Effector memory CD4-positive, alpha-beta T cell (primary cell): ENCODE data around the gene SH3PXD2A.
"Not testable (repeated sequence)": the region's sequence is repeated elsewhere in the genome, so short reads cannot be mapped to it uniquely, and the experiment has no call there.

ENCODE experiments used
- DNase-seq, 3 donors: peaks; one replicate each; pipeline ENCODE4 v3.0.0-alpha.2; 2020
- H3K27ac ChIP-seq: 2 replicates; pipeline ENCODE4 v1.7.0; 2013; ENCODE audit warnings: mild to moderate bottlenecking, low read length, moderate library complexity; ENCODE audit not compliant: insufficient read depth, poor library complexity, severe bottlenecking
- H3K27me3 ChIP-seq: replicated peaks from 2 replicates; pipeline ENCODE4 v1.7.0; 2013; ENCODE audit warnings: mild to moderate bottlenecking, low read length; ENCODE audit not compliant: insufficient read depth, control insufficient read depth, poor library complexity, severe bottlenecking
- H3K36me3 ChIP-seq: 2 replicates; pipeline ENCODE4 v1.7.0; 2013; ENCODE audit warnings: mild to moderate bottlenecking, low read length, moderate library complexity; ENCODE audit not compliant: control insufficient read depth, insufficient read depth
- H3K4me1 ChIP-seq: 2 replicates; pipeline ENCODE4 v1.7.0; 2013; ENCODE audit warnings: low read length, mild to moderate bottlenecking; ENCODE audit not compliant: control insufficient read depth, insufficient read depth, poor library complexity, severe bottlenecking
- H3K4me3 ChIP-seq: 2 replicates; pipeline ENCODE4 v1.7.0; 2013; ENCODE audit warnings: low read length, low read depth, mild to moderate bottlenecking; ENCODE audit not compliant: insufficient read depth, poor library complexity, severe bottlenecking
- H3K9me3 ChIP-seq: 2 replicates; pipeline ENCODE4 v1.7.0; 2013; ENCODE audit warnings: mild to moderate bottlenecking, low read length, moderate library complexity; ENCODE audit not compliant: control insufficient read depth

Gene SH3PXD2A

GRCh38 chr10:103635580-103635979 lies 219.8 kb downstream of the SH3PXD2A start:
- Histone ChIP-seq H3K27ac (no peak overlapping the region), H3K36me3 (no peaks in the 10 kb centered on the region), H3K4me1 (no peaks in the 10 kb centered on the region), H3K4me3 (no peak overlapping the region), H3K27me3 (no peaks in the 10 kb centered on the region), H3K9me3 (no peaks in the 10 kb centered on the region)
- DNase-seq, result no peak

- Histone ChIP-seq H3K27me3 (no peaks in the 10 kb centered on the region), H3K4me3 (no peak overlapping the region), H3K4me1 (no peaks in the 10 kb centered on the region), H3K9me3 (no peaks in the 10 kb centered on the region), H3K36me3 (no peaks in the 10 kb centered on the region), H3K27ac (no peak overlapping the region)
- no peak for DNase-seq
Measured at GRCh38 chr10:103633846-103634245, 221.5 kb downstream of the SH3PXD2A start.

- H3K36me3 ChIP-seq, H3K27me3 ChIP-seq, H3K9me3 ChIP-seq, H3K4me1 ChIP-seq, DNase-seq, H3K4me3 ChIP-seq, H3K27ac ChIP-seq: not testable (repeated sequence)
Measured at GRCh38 chr10:103632871-103633270, 222.5 kb downstream of the SH3PXD2A start.

GRCh38 chr10:103632247-103632642 lies 223.1 kb downstream of the SH3PXD2A start:
- no peak for DNase-seq
- no peaks in the 10 kb centered on the region for H3K36me3 ChIP-seq

GRCh38 chr10:103630156-103630555 lies 225.2 kb downstream of the SH3PXD2A start:
- Histone ChIP-seq H3K4me1 (no peaks in the 10 kb centered on the region), H3K27ac (no peak overlapping the region), H3K4me3 (no peak overlapping the region), H3K9me3 (no peaks in the 10 kb centered on the region), H3K36me3 (peaks cover 4% of the 10 kb centered on the region), H3K27me3 (no peaks in the 10 kb centered on the region)
- no peak for DNase-seq

More at GRCh38 chr10:103632247-103632642, 223.1 kb downstream of the SH3PXD2A start:
- Histone ChIP-seq H3K27me3 (no peaks in the 10 kb centered on the region), H3K4me3 (no peak overlapping the region), H3K27ac (no peak overlapping the region), H3K9me3 (no peaks in the 10 kb centered on the region), H3K4me1 (no peaks in the 10 kb centered on the region)

DNA sequence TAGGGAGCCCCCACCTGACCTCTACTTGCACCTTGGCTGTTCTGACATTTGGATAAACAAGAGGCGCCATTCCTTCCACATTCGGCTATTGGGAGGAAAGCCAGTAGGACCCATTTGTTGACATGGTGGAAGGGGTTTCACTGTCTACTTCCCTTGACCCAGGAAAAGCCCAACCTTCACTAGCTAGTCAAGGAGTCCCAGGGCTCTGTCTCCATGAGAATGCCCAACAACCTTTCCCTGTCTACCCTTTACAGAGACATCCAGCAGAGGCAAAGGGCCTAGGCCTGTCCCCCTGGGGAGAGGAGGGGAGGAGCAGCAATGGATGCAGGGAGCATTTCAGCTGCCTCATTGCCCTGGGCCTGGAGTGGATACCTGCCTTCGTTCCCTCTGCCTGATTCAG lies 225.8 kb downstream of the SH3PXD2A start:
- peaks cover 4% of the 10 kb centered on the region for H3K36me3 ChIP-seq
- H3K4me1 ChIP-seq, result no peaks in the 10 kb centered on the region
- no peak overlapping the region for H3K4me3 ChIP-seq
- no peak for DNase-seq
- H3K27me3 ChIP-seq, result no peaks in the 10 kb centered on the region
- H3K9me3 ChIP-seq, result no peaks in the 10 kb centered on the region
- H3K27ac ChIP-seq, result no peak overlapping the region

- no peak for DNase-seq
- Histone ChIP-seq H3K9me3 (no peaks in the 10 kb centered on the region), H3K4me1 (no peaks in the 10 kb centered on the region), H3K27me3 (no peaks in the 10 kb centered on the region), H3K36me3 (peaks cover 4% of the 10 kb centered on the region), H3K4me3 (no peak overlapping the region), H3K27ac (no peak overlapping the region)
Measured at GRCh38 chr10:103627893-103628292, 227.5 kb downstream of the SH3PXD2A start.

GRCh38 chr10:103627111-103627892 lies 228.1 kb downstream of the SH3PXD2A start:
- Histone ChIP-seq H3K27me3 (no peaks in the 10 kb centered on the region), H3K27ac (no peak overlapping the region), H3K4me3 (no peak overlapping the region), H3K4me1 (no peaks in the 10 kb centered on the region), H3K9me3 (no peaks in the 10 kb centered on the region), H3K36me3 (peaks cover 4% of the 10 kb centered on the region)
- DNase-seq, result no peak

GRCh38 chr10:103626178-103626577 lies 229.2 kb downstream of the SH3PXD2A start:
- Histone ChIP-seq H3K27me3 (no peaks in the 10 kb centered on the region), H3K36me3 (peaks cover 4% of the 10 kb centered on the region), H3K27ac (no peak overlapping the region), H3K4me3 (no peak overlapping the region), H3K4me1 (no peaks in the 10 kb centered on the region), H3K9me3 (no peaks in the 10 kb centered on the region)
- no peak for DNase-seq

DNA sequence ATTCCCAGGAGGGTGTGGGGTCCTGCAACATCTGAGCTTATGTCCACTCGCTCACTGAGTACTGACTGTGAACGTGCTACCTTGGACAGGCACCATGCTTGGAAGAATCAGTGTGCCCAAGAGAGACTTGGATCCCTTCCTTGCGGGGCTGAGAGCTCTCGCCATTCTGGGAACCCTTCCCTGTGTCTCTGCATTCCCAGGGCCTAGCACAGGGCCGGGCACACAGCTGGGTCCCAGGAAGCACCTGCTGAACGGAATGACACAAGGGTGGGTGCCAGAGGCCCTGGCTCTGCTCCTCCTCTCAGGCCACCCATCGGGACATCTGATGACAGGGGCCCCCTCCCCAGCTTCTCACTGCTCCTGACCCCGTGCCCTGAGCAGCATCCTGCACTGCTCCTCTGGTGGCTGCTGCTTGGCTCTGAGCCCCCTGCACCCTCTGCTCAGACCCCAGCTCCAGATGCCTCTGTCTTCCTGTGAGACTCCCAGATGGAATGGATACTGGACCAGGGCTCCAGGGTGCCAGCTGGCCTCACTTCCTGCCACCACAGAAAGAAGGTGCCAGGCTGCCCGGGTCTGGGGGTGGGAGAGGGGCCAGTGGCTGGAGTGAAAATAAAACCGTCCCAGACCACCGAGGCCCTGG lies 232.3 kb downstream of the SH3PXD2A start:
- no peak for DNase-seq
- H3K36me3 ChIP-seq, result peaks cover 4% of the 10 kb centered on the region
- no peaks in the 10 kb centered on the region for H3K27me3 ChIP-seq
- no peaks in the 10 kb centered on the region for H3K9me3 ChIP-seq
- no peak overlapping the region for H3K27ac ChIP-seq
- H3K4me3 ChIP-seq, result no peak overlapping the region
- no peaks in the 10 kb centered on the region for H3K4me1 ChIP-seq
